PC-3 (cell line): ENCODE results near the gene RND1.

Source experiments
- EZH2 ChIP-seq: fragments of 300-600 bp; sonication (generic); IDR thresholded peaks from one replicate; pipeline ENCODE4 v1.6.1; 2017; ENCODE audit warnings: antibody characterized with exemption, mild to moderate bottlenecking, low read length; ENCODE audit not compliant: unreplicated experiment
- EZH2phosphoT487 ChIP-seq: fragments of 300-600 bp; sonication (generic); IDR thresholded peaks from 2 replicates; pipeline ENCODE4 v1.6.1; 2018; ENCODE audit warnings: mild to moderate bottlenecking, antibody characterized with exemption, low read length, borderline replicate concordance
- TF ChIP-seq, protein P1 (sequence below): fragments of 300-600 bp; sonication (generic); conservative IDR thresholded peaks from 2 replicates; pipeline ENCODE4 v1.5.1; 2017; ENCODE audit warnings: antibody characterized with exemption, low read depth, mild to moderate bottlenecking, low read length

DNA sequence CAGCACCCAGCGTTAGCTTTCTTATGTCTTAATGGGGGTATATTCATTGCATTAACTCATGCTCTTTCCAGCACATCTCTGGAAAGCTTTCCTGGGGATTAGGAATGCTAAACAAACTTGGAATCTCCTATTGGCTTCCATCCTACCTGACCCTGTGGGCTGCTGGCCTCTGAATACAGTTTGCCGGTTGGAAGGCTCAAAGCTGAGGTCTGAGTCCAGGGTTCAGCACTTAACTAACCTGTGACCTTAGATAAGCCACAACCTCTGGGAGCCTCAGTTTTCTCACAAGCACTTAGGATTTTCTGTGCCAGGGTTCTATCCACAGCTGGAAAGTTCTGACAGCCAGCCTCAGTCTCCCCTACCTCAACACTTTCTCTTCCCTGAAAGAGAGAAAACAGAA, 12.9 kb upstream of the RND1 start:
- no peak for TF ChIP-seq EZH2phosphoT487
- TF ChIP-seq, protein P1, sequence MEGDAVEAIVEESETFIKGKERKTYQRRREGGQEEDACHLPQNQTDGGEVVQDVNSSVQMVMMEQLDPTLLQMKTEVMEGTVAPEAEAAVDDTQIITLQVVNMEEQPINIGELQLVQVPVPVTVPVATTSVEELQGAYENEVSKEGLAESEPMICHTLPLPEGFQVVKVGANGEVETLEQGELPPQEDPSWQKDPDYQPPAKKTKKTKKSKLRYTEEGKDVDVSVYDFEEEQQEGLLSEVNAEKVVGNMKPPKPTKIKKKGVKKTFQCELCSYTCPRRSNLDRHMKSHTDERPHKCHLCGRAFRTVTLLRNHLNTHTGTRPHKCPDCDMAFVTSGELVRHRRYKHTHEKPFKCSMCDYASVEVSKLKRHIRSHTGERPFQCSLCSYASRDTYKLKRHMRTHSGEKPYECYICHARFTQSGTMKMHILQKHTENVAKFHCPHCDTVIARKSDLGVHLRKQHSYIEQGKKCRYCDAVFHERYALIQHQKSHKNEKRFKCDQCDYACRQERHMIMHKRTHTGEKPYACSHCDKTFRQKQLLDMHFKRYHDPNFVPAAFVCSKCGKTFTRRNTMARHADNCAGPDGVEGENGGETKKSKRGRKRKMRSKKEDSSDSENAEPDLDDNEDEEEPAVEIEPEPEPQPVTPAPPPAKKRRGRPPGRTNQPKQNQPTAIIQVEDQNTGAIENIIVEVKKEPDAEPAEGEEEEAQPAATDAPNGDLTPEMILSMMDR = no peak
- TF ChIP-seq EZH2 = no peak
